PFSK-1 (cell line): ENCODE results near the gene PSORS1C1.

Source experiments
- POLR2AphosphoS5 ChIP-seq: IDR thresholded peaks from 2 replicates; pipeline ENCODE4 v1.6.1; 2012; ENCODE audit warnings: low read depth, mild to moderate bottlenecking, control low read depth, low read length, moderate library complexity
- TAF1 ChIP-seq: IDR thresholded peaks from 2 replicates; pipeline ENCODE4 v1.6.1; 2012; ENCODE audit warnings: low read length, control low read depth, borderline replicate concordance; ENCODE audit not compliant: insufficient read depth
- TF ChIP-seq, protein P1 (sequence below), 2 experiments: IDR thresholded peaks; 2 replicates each; pipeline versions ENCODE4 v1.6.1 to v1.8.0; 2011 to 2012; ENCODE audit warnings: low read depth in 2 of 2, low read length in 2 of 2, control low read depth in 1 of 2, inconsistent platforms in 1 of 2, mild to moderate bottlenecking in 1 of 2, moderate library complexity in 1 of 2; ENCODE audit not compliant: insufficient read depth in 1 of 2

GRCh38 chr6:31103136-31103535, 11.5 kb upstream of the PSORS1C1 start:
- TF ChIP-seq TAF1 (no peak), POLR2AphosphoS5 (no peak)
- TF ChIP-seq, protein P1, sequence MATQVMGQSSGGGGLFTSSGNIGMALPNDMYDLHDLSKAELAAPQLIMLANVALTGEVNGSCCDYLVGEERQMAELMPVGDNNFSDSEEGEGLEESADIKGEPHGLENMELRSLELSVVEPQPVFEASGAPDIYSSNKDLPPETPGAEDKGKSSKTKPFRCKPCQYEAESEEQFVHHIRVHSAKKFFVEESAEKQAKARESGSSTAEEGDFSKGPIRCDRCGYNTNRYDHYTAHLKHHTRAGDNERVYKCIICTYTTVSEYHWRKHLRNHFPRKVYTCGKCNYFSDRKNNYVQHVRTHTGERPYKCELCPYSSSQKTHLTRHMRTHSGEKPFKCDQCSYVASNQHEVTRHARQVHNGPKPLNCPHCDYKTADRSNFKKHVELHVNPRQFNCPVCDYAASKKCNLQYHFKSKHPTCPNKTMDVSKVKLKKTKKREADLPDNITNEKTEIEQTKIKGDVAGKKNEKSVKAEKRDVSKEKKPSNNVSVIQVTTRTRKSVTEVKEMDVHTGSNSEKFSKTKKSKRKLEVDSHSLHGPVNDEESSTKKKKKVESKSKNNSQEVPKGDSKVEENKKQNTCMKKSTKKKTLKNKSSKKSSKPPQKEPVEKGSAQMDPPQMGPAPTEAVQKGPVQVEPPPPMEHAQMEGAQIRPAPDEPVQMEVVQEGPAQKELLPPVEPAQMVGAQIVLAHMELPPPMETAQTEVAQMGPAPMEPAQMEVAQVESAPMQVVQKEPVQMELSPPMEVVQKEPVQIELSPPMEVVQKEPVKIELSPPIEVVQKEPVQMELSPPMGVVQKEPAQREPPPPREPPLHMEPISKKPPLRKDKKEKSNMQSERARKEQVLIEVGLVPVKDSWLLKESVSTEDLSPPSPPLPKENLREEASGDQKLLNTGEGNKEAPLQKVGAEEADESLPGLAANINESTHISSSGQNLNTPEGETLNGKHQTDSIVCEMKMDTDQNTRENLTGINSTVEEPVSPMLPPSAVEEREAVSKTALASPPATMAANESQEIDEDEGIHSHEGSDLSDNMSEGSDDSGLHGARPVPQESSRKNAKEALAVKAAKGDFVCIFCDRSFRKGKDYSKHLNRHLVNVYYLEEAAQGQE (IDR thresholded peaks at IDR 0.05; ENCODE audit: insufficient read depth in 1 of 2, low read depth in 2 of 2, low read length in 2 of 2): no peak
